H1 (cell line): ENCODE measurements around the gene CHCHD6. TPM values are rescaled to one million over a fixed set of nuclear protein-coding genes. Genes with fewer than 3 reads are reported as not detected.

Source experiments
- CTCF ChIA-PET: fragments of 300-600 bp; sonication (Branson Sonifier 250); formaldehyde crosslinking; loops from one replicate; lab custom pipeline; 2021; ENCODE audit not compliant: partially characterized antibody; lab: Charles Lee
- POLR2A ChIA-PET: fragments of 300-600 bp; sonication (Branson Sonifier 250); formaldehyde crosslinking; loops from one replicate; lab custom pipeline; 2021; ENCODE audit warnings: inconsistent platforms; ENCODE audit not compliant: partially characterized antibody; lab: Charles Lee
- DNase-seq, 2 experiments: peaks; one replicate each; pipeline versions ENCODE4 v3.0.0 to v3.0.0-alpha.2; 2010 to 2022; ENCODE audit warnings: low spot score in 2 of 2, low read depth in 1 of 2, mixed read lengths in 1 of 2
- FAIRE-seq: peaks from 2 replicates; lab custom pipeline; 2011; peaks lifted over from hg19 to GRCh38; lab: Jason Lieb, UNC
- H2AFZ ChIP-seq: 2 replicates; pipeline ENCODE4 v1.8.1; 2012; ENCODE audit warnings: low read length, inconsistent platforms
- H2AK5ac ChIP-seq: 2 replicates; pipeline ENCODE4 v1.6.1; 2013; ENCODE audit warnings: low read depth, low read length
- H2BK120ac ChIP-seq: replicated peaks from 2 replicates; pipeline ENCODE3; 2013; ENCODE audit warnings: low read depth, low read length, inconsistent platforms
- H2BK12ac ChIP-seq: 2 replicates; pipeline ENCODE4 v1.6.1; 2013; ENCODE audit warnings: low read depth, low read length
- H2BK15ac ChIP-seq: 2 replicates; pipeline ENCODE4 v1.6.1; 2013; ENCODE audit warnings: low read length
- H2BK20ac ChIP-seq: 2 replicates; pipeline ENCODE4 v1.6.1; 2013; ENCODE audit warnings: low read length
- H2BK5ac ChIP-seq: 2 replicates; pipeline ENCODE4 v1.6.1; 2013; ENCODE audit warnings: low read depth, low read length
- H3K14ac ChIP-seq: 2 replicates; pipeline ENCODE4 v1.6.1; 2013; ENCODE audit warnings: inconsistent platforms; ENCODE audit not compliant: insufficient read length
- H3K18ac ChIP-seq: 2 replicates; pipeline ENCODE4 v1.6.1; 2013; ENCODE audit warnings: low read length; ENCODE audit errors: extremely low read depth
- H3K23ac ChIP-seq: 2 replicates; pipeline ENCODE4 v1.6.1; 2013; ENCODE audit warnings: inconsistent platforms; ENCODE audit not compliant: insufficient read length
- H3K23me2 ChIP-seq: 2 replicates; pipeline ENCODE4 v1.6.1; 2013; ENCODE audit warnings: low read depth, low read length
- H3K27ac ChIP-seq: 2 replicates; pipeline ENCODE4 v1.6.1; 2011; ENCODE audit warnings: low read depth, low read length, inconsistent platforms
- H3K27me3 ChIP-seq, 4 experiments: replicated peaks in 1 of 4; 1 replicate in 1 of 4; 2 replicates in 3 of 4; pipeline versions ENCODE4 v1.6.1 to v1.8.1; 2011 to 2013; ENCODE audit warnings: low read length in 3 of 4, mild to moderate bottlenecking in 3 of 4, inconsistent platforms in 2 of 4, mixed read lengths in 2 of 4, moderate library complexity in 1 of 4; ENCODE audit not compliant: control insufficient read depth in 3 of 4, insufficient read depth in 3 of 4; ENCODE audit errors: extremely low read depth in 1 of 4
- H3K36me3 ChIP-seq, 4 experiments: 2 replicates each; pipeline versions ENCODE4 v1.6.1 to v1.8.1; 2011 to 2013; ENCODE audit warnings: mild to moderate bottlenecking in 4 of 4, low read length in 3 of 4, moderate library complexity in 2 of 4, control low read depth in 1 of 4, inconsistent platforms in 1 of 4; ENCODE audit not compliant: insufficient read depth in 4 of 4, control insufficient read depth in 2 of 4
- H3K4ac ChIP-seq: replicated peaks from 2 replicates; pipeline ENCODE3; 2013; ENCODE audit warnings: low read length, low read depth, mixed read lengths, inconsistent platforms; ENCODE audit not compliant: insufficient read length
- H3K4me1 ChIP-seq, 4 experiments: replicated peaks in 1 of 4; 1 replicate in 1 of 4; 2 replicates in 3 of 4; pipeline versions ENCODE4 v1.6.1 to v1.8.1; 2011 to 2013; ENCODE audit warnings: low read length in 3 of 4, inconsistent platforms in 2 of 4, mixed read lengths in 1 of 4; ENCODE audit not compliant: insufficient read depth in 4 of 4, control insufficient read depth in 3 of 4
- H3K4me2 ChIP-seq, 2 experiments: 2 replicates each; pipeline versions ENCODE4 v1.6.1 to v1.8.1; 2011 to 2013; ENCODE audit warnings: low read depth in 2 of 2, low read length in 2 of 2, control low read depth in 1 of 2, inconsistent platforms in 1 of 2, mild to moderate bottlenecking in 1 of 2; ENCODE audit not compliant: insufficient read depth in 1 of 2
- H3K4me3 ChIP-seq, 4 experiments: fragments of 200-600, 300-600 bp in 1 of 4; sonication (generic), shearing (Covaris generic), sonication (Bioruptor Twin) in 1 of 4; 2 replicates each; pipeline versions ENCODE4 v1.5.1 to v1.8.1; 2011 to 2016; ENCODE audit warnings: low read length in 4 of 4, low read depth in 3 of 4, control low read depth in 2 of 4, inconsistent platforms in 2 of 4, mild to moderate bottlenecking in 2 of 4, mixed read lengths in 1 of 4, moderate library complexity in 1 of 4; ENCODE audit not compliant: insufficient read depth in 2 of 4; ENCODE audit errors: extremely low read depth in 1 of 4
- H3K56ac ChIP-seq: replicated peaks from 2 replicates; pipeline ENCODE3; 2013; ENCODE audit warnings: low read depth, mild to moderate bottlenecking, mixed read lengths, low read length, inconsistent platforms; ENCODE audit not compliant: insufficient read length
- H3K79me1 ChIP-seq: 2 replicates; pipeline ENCODE4 v1.6.1; 2013; ENCODE audit warnings: low read depth, low read length, control low read depth
- H3K79me2 ChIP-seq, 2 experiments: 2 replicates each; pipeline versions ENCODE4 v1.6.1 to v1.8.1; 2012 to 2013; ENCODE audit warnings: low read length in 2 of 2, mild to moderate bottlenecking in 2 of 2, inconsistent platforms in 1 of 2; ENCODE audit not compliant: insufficient read depth in 2 of 2, control insufficient read depth in 1 of 2
- H3K9ac ChIP-seq, 4 experiments: replicated peaks in 1 of 4; 1 replicate in 1 of 4; 2 replicates in 3 of 4; pipeline versions ENCODE4 v1.6.1 to v1.8.1; 2011 to 2013; ENCODE audit warnings: low read depth in 3 of 4, low read length in 3 of 4, control low read depth in 2 of 4, mild to moderate bottlenecking in 2 of 4, moderate library complexity in 2 of 4, inconsistent platforms in 1 of 4; ENCODE audit errors: extremely low read depth in 1 of 4
- H3K9me3 ChIP-seq, 2 experiments: 2 replicates each; pipeline versions ENCODE4 v1.6.1 to v1.8.1; 2012 to 2013; ENCODE audit warnings: mild to moderate bottlenecking in 2 of 2, moderate library complexity in 2 of 2, control low read depth in 1 of 2, inconsistent platforms in 1 of 2, low read depth in 1 of 2, low read length in 1 of 2, mixed read lengths in 1 of 2; ENCODE audit not compliant: insufficient read depth in 2 of 2
- H4K20me1 ChIP-seq, 2 experiments: replicated peaks in 1 of 2; 2 replicates each; pipeline versions ENCODE3 to v1.8.1; 2011 to 2013; ENCODE audit warnings: inconsistent platforms in 2 of 2, low read length in 2 of 2, mild to moderate bottlenecking in 1 of 2; ENCODE audit not compliant: insufficient read depth in 2 of 2, control insufficient read depth in 1 of 2
- H4K5ac ChIP-seq: 2 replicates; pipeline ENCODE4 v1.6.1; 2013; ENCODE audit warnings: low read length, low read depth, mixed read lengths, inconsistent platforms; ENCODE audit not compliant: insufficient read length
- H4K8ac ChIP-seq: 2 replicates; pipeline ENCODE4 v1.8.0; 2013; ENCODE audit warnings: mild to moderate bottlenecking, moderate library complexity, low read length, inconsistent platforms; ENCODE audit not compliant: insufficient read depth; ENCODE audit errors: extremely low read depth
- H4K91ac ChIP-seq: replicated peaks from 2 replicates; pipeline ENCODE3; 2013; ENCODE audit warnings: low read length, mixed read lengths, inconsistent platforms; ENCODE audit not compliant: insufficient read length
- ATF2 ChIP-seq: IDR thresholded peaks from 2 replicates; pipeline ENCODE4 v1.6.1; 2012; ENCODE audit warnings: low read length, inconsistent platforms
- WGBS, 2 experiments: shearing (Covaris generic) in 1 of 2; methylation state at CpG; one replicate each; pipeline versions ENCODE4 v1.1.6 to v1.1.7; 2013 to 2015; ENCODE audit warnings: low lambda C conversion rate in 2 of 2, mixed read lengths in 2 of 2, inconsistent platforms in 1 of 2, low coverage in 1 of 2, missing lambda C conversion rate in 1 of 2; ENCODE audit not compliant: insufficient replicate concordance in 2 of 2, insufficient coverage in 1 of 2, insufficient read length in 1 of 2; ENCODE audit errors: extremely low coverage in 1 of 2, missing lambda C conversion rate in 1 of 2; 5-methylcytosine and 5-hydroxymethylcytosine counted together
- polyA plus RNA-seq, 7 experiments: library from polyadenylated mRNA; depleted of rRNA in 3 of 7; stranded (reverse) in 5 of 7; unstranded in 2 of 7; fragments of >200 nt in 5 of 7; fragments of 200-250 nt in 2 of 7; gene quantifications; 1 replicate in 5 of 7; 2 replicates in 1 of 7; 4 replicates in 1 of 7; pipeline versions ENCODE4 v1.2.1 to v1.2.3, GENCODE V29; 2011 to 2013; ENCODE audit warnings: missing spikeins in 2 of 7, mixed read lengths in 2 of 7
- total RNA-seq: library from RNA; stranded (reverse); fragmentation: NEBNext Ultra II Directional; extraction: Animal tissue kit (Norgen Biotek cat#: 25700); gene quantifications from 2 replicates; pipeline ENCODE4 v1.2.1, GENCODE V29; 2021

CHCHD6 gene
- total and polyA plus RNA-seq, 2 of the 8 experiments (the other 6 are each of a cell fraction or from before 2014, with no cell fraction given) = 32.4 to 37.6 TPM

- Histone ChIP-seq H2BK15ac (0 out of 2 replicates have a peak overlapping the region, but pooled peaks have one; percentile 0), H3K9me3 (peaks cover 0 to 2% of the 10 kb centered on the region in 2 experiments; a peak in 1 of 4 replicates), H3K4me2 (no peak overlapping the region), H3K27me3 (peaks cover 0 to 2% (median 0%) of the 10 kb centered on the region in 4 experiments; a peak in 2 of 7 replicates), H2BK12ac (no peak overlapping the region), H3K79me2 (no peaks in the 10 kb centered on the region), H4K91ac (no peak overlapping the region), H3K4me1 (no peaks in the 10 kb centered on the region; a peak in 2 of 7 replicates), H3K4me3 (no peak overlapping the region), H2BK120ac (no peak overlapping the region), H3K23me2 (no peaks in the 10 kb centered on the region), H4K5ac (no peak overlapping the region), H2BK5ac (no peak overlapping the region), H4K8ac (no peak overlapping the region), H3K4ac (no peak overlapping the region), H3K18ac (no peak overlapping the region), H3K23ac (no peak overlapping the region), H3K9ac (no peak overlapping the region; a peak in 2 of 7 replicates), H2AK5ac (no peak overlapping the region), H2BK20ac (no peak overlapping the region), H3K27ac (no peak overlapping the region), H3K79me1 (no peaks in the 10 kb centered on the region), H3K14ac (no peak overlapping the region), H4K20me1 (peaks cover 0 to 2% of the 10 kb centered on the region in 2 experiments), H2AFZ (no peak overlapping the region), H3K56ac (no peak overlapping the region), H3K36me3 (no peaks in the 10 kb centered on the region)
- ChIA-PET CTCF (interaction anchor here (1.4 kb wide), 1 partner anchor 140 kb away, joined by 4 read pairs; the partner anchor contains the start of gene CHST13), POLR2A (no interaction called here)
- TF ChIP-seq ATF2 = no peak
- DNase-seq (no peak), FAIRE-seq (no peak)
- WGBS, 2 experiments = 79% methylated on average over 4 of the region's 4 CpGs; no CpG with 5 or more reads in 1 of the 2 experiments
Observed at GRCh38 chr3:126663257-126663656, 40.8 kb upstream of the CHCHD6 start.
